GM12864 (cell line): ENCODE results near the gene ZNF491.
A peak's percentile ranks its signal among the peaks of the same experiment; 100 is the strongest.
"Not testable (repeated sequence)": the region's sequence is repeated elsewhere in the genome, so short reads cannot be mapped to it uniquely, and the experiment has no call there.

Source experiments
- DNase-seq: peaks from one replicate; pipeline ENCODE4 v3.0.0-alpha.2; 2011; ENCODE audit warnings: low read depth
- H3K4me3 ChIP-seq: 2 replicates; pipeline ENCODE4 v1.5.1; 2011; ENCODE audit warnings: mild to moderate bottlenecking, low read depth, low read length, control low read depth
- CTCF ChIP-seq: IDR thresholded peaks from 2 replicates; pipeline ENCODE4 v1.5.1; 2011; ENCODE audit warnings: low read depth, mild to moderate bottlenecking, moderate library complexity, low read length, control low read depth, inconsistent platforms; ENCODE audit errors: missing control alignments

The ZNF491 gene

GRCh38 chr19:11833541-11833940 lies 35.2 kb downstream of the ZNF491 start:
- H3K4me3 ChIP-seq: no peak overlapping the region
- no peak for DNase-seq
- no peak for TF ChIP-seq CTCF

GRCh38 chr19:11835626-11836066 lies 37.3 kb downstream of the ZNF491 start:
- H3K4me3 ChIP-seq, DNase-seq: not testable (repeated sequence)

- no peak for TF ChIP-seq CTCF
- no peak for DNase-seq
- H3K4me3 ChIP-seq: no peak overlapping the region
Measured at GRCh38 chr19:11843722-11844121, 45.4 kb downstream of the ZNF491 start.

GRCh38 chr19:11847615-11848014 lies 49.3 kb downstream of the ZNF491 start:
- not testable (repeated sequence) for DNase-seq, H3K4me3 ChIP-seq

GRCh38 chr19:11848200-11848593 lies 49.9 kb downstream of the ZNF491 start:
- H3K4me3 ChIP-seq: peak overlapping the region; percentile 63
- DNase-seq: no peak
- no peak for TF ChIP-seq CTCF

- peak; percentile 61 for DNase-seq
- no peak for TF ChIP-seq CTCF
- peak within 1 kb of the TSS; percentile 63 for H3K4me3 ChIP-seq
Measured at GRCh38 chr19:11848594-11849469, 50.5 kb downstream of the ZNF491 start, which contains the start of gene ZNF439. TSS of gene ZNF439 (plus strand) at chr19:11848726. CDS start at chr19:11848868, 142 bp downstream.

GRCh38 chr19:11850289-11850688 lies 52.0 kb downstream of the ZNF491 start:
- not testable (repeated sequence) for DNase-seq, H3K4me3 ChIP-seq

GRCh38 chr19:11853358-11853757 lies 55.0 kb downstream of the ZNF491 start:
- no peak for TF ChIP-seq CTCF
- H3K4me3 ChIP-seq: no peak overlapping the region

More at GRCh38 chr19:11853358-11853757, 55.0 kb downstream of the ZNF491 start:
- no peak for DNase-seq
